Kidney (tissue), 14 donors: Measurements from ENCODE around the gene ANGPTL3. TPM values are rescaled to one million over a fixed set of nuclear protein-coding genes. Genes with fewer than 3 reads are reported as not detected.

ENCODE experiments used
- DNase-seq, 5 donors: peaks; one replicate each; pipeline ENCODE4 v3.0.0-alpha.2; 2013 to 2020
- FAIRE-seq: peaks from 2 replicates; lab custom pipeline; 2012; peaks lifted over from hg19 to GRCh38; lab: Jason Lieb, UNC
- H3K27ac ChIP-seq, 2 donors: one replicate each; pipeline ENCODE4 v1.7.0; 2013; ENCODE audit warnings: low read depth in 2 of 2, low read length in 2 of 2, inconsistent platforms in 1 of 2
- H3K27me3 ChIP-seq: one replicate; pipeline ENCODE4 v1.7.1; 2013; ENCODE audit warnings: low read length, inconsistent platforms; ENCODE audit not compliant: control insufficient read depth, insufficient read depth
- H3K36me3 ChIP-seq, 3 donors: one replicate each; pipeline versions ENCODE4 v1.7.0 to v1.7.1; 2013; ENCODE audit warnings: low read length in 3 of 3, control low read depth in 1 of 3, inconsistent platforms in 1 of 3; ENCODE audit not compliant: insufficient read depth in 3 of 3, control insufficient read depth in 2 of 3
- H3K4me1 ChIP-seq, 3 donors: one replicate each; pipeline versions ENCODE4 v1.7.0 to v1.7.1; 2013; ENCODE audit warnings: low read length in 3 of 3, inconsistent platforms in 1 of 3, low read depth in 1 of 3; ENCODE audit not compliant: control insufficient read depth in 2 of 3, insufficient read depth in 2 of 3
- H3K4me3 ChIP-seq, 3 donors: one replicate each; pipeline versions ENCODE4 v1.7.0 to v1.8.1; 2013; ENCODE audit warnings: low read length in 3 of 3, control low read depth in 1 of 3, inconsistent platforms in 1 of 3
- H3K9ac ChIP-seq, 3 donors: one replicate each; pipeline versions ENCODE4 v1.7.0 to v1.7.1; 2013; ENCODE audit warnings: low read length in 3 of 3, control low read depth in 1 of 3, inconsistent platforms in 1 of 3
- H3K9me3 ChIP-seq, 3 donors: one replicate each; pipeline versions ENCODE4 v1.7.0 to v1.7.1; 2013; ENCODE audit warnings: low read length in 3 of 3, control low read depth in 1 of 3, inconsistent platforms in 1 of 3; ENCODE audit not compliant: control insufficient read depth in 2 of 3, insufficient read depth in 1 of 3
- CTCF ChIP-seq: IDR thresholded peaks from 3 replicates; pipeline ENCODE4 v1.5.1; 2012; ENCODE audit warnings: mild to moderate bottlenecking, moderate library complexity, borderline replicate concordance; ENCODE audit not compliant: insufficient read depth; ENCODE audit errors: extremely low read depth
- intact Hi-C: fragments of 100-400 bp; cut with DNase I; formaldehyde crosslinking; loops from one replicate; pipeline ENCODE4 v1.11.1; 2022
- polyA plus RNA-seq: library from polyadenylated mRNA; stranded (reverse); fragments of 350-450 nt; fragmentation: Illumina TruSeq; extraction: RNeasy Lipid Tissue Mini Kit (QIAGEN cat#74804); gene quantifications from one replicate; pipeline ENCODE4 v1.2.3, GENCODE V29; 2014; ENCODE audit warnings: low read depth, low replicate concordance; ENCODE audit not compliant: insufficient read depth
- total RNA-seq: library from RNA; stranded (reverse); fragmentation: NEBNext Ultra II Directional; extraction: Animal tissue kit (Norgen Biotek cat#: 25700); gene quantifications from one replicate; pipeline ENCODE4 v1.2.1, GENCODE V29; 2021
- donor health status: control.
- donor health status: control.
- donor health status: control.
- donor health status: control.
- donor health status: control.
- donor health status: DM: yes; HTN: yes; CAD: no.
- donor health status: Normal renal cell carcinoma (clear cell type).

The ANGPTL3 gene
- total and polyA plus RNA-seq, 2 donors from 2014 or later, result 0.41 to 19.2 TPM

GRCh38 chr1:62628506-62628905, 31.2 kb downstream of the ANGPTL3 start:
- Histone ChIP-seq H3K4me1 (no peaks in the 10 kb centered on the region), H3K4me3 (no peak overlapping the region), H3K36me3 (peaks cover 4 to 7% (median 5%) of the 10 kb centered on the region in 3 donors), H3K27ac (no peak overlapping the region), H3K9me3 (no peaks in the 10 kb centered on the region), H3K9ac (no peak overlapping the region), H3K27me3 (no peaks in the 10 kb centered on the region)
- no peak for FAIRE-seq
- no peak for TF ChIP-seq CTCF
- DNase-seq, result no peak
- intact Hi-C loops, result no loop called here

- H3K4me1 ChIP-seq, result no peaks in the 10 kb centered on the region
- no peak overlapping the region for H3K27ac ChIP-seq
- H3K27me3 ChIP-seq, result no peaks in the 10 kb centered on the region
- H3K9me3 ChIP-seq, result no peaks in the 10 kb centered on the region
- no peak for DNase-seq
- no peaks in the 10 kb centered on the region for H3K36me3 ChIP-seq
- FAIRE-seq, result no peak
- intact Hi-C loops, result no loop called here
- TF ChIP-seq CTCF, result no peak
- H3K4me3 ChIP-seq, result no peak overlapping the region
- no peak overlapping the region for H3K9ac ChIP-seq
These were observed 40.2 kb downstream of the ANGPTL3 start for GRCh38 chr1:62637392-62638105.

GRCh38 chr1:62643283-62643682, 46.0 kb downstream of the ANGPTL3 start:
- H3K36me3 ChIP-seq, result peaks cover 2 to 11% (median 4%) of the 10 kb centered on the region in 3 donors
- DNase-seq (no peak), FAIRE-seq (no peak)
- H3K9ac ChIP-seq, result no peak overlapping the region
- TF ChIP-seq CTCF, result no peak
- intact Hi-C loops, result no loop called here
- H3K27ac ChIP-seq, result no peak overlapping the region
- no peak overlapping the region for H3K4me3 ChIP-seq
- H3K27me3 ChIP-seq, result no peaks in the 10 kb centered on the region
- H3K9me3 ChIP-seq, result no peaks in the 10 kb centered on the region
- no peaks in the 10 kb centered on the region for H3K4me1 ChIP-seq
